Measurements from ENCODE around the gene TMEM154. TPM values are rescaled to one million over a fixed set of nuclear protein-coding genes. Genes with fewer than 3 reads are reported as not detected.
A peak's percentile ranks its signal among the peaks of the same experiment; 100 is the strongest.

TMEM154 gene
- total RNA-seq, 1 donor from 2014 or later, result 19.6 TPM

DNA sequence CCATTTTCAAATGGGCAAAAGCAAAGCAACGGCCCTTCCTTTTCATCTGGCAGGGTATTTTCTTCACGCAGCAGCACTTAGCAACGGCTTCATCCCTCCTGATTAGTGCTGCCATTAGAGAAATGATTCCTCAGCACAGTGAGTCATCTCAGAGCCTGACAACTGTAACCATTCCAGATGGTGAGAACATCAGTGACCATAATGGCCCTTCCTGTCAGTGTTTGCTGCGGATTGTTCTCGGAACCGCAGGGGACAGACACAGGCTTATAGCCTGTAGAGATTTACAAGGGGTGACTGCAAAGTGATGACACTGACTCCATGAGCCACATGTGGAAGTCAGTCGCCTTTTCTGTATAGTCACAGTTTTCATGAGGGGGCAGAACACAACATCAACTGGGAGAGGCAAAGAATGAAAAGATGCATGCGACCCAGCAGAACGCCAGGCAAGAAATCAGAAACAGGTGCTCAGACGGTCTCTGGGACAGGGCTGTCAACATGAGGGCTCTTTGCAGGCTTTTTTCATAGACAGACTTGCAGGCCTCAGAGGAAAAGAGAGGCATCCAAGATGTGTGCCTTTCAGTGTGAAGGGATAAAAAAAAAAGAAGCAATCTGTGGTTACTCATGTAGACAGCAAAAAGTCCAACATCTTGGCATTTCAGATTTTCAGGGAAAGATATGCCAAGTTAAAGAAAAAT lies 74.0 kb downstream of the TMEM154 start:
- H3K4me3 ChIP-seq, result no peak overlapping the region
- no peak overlapping the region for H3K27ac ChIP-seq
- no peaks in the 10 kb centered on the region for H3K36me3 ChIP-seq
- DNase-seq (no peak), ATAC-seq (no peak)
- no peaks in the 10 kb centered on the region for H3K9me3 ChIP-seq
- intact Hi-C loops (cut with DNase I), result no loop called here
- no peaks in the 10 kb centered on the region for H3K27me3 ChIP-seq (ENCODE audit: low read depth)
- no peaks in the 10 kb centered on the region for H3K4me1 ChIP-seq
- TF ChIP-seq, protein P1, sequence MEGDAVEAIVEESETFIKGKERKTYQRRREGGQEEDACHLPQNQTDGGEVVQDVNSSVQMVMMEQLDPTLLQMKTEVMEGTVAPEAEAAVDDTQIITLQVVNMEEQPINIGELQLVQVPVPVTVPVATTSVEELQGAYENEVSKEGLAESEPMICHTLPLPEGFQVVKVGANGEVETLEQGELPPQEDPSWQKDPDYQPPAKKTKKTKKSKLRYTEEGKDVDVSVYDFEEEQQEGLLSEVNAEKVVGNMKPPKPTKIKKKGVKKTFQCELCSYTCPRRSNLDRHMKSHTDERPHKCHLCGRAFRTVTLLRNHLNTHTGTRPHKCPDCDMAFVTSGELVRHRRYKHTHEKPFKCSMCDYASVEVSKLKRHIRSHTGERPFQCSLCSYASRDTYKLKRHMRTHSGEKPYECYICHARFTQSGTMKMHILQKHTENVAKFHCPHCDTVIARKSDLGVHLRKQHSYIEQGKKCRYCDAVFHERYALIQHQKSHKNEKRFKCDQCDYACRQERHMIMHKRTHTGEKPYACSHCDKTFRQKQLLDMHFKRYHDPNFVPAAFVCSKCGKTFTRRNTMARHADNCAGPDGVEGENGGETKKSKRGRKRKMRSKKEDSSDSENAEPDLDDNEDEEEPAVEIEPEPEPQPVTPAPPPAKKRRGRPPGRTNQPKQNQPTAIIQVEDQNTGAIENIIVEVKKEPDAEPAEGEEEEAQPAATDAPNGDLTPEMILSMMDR (IDR thresholded peaks at IDR 0.05), result no peak

DNA sequence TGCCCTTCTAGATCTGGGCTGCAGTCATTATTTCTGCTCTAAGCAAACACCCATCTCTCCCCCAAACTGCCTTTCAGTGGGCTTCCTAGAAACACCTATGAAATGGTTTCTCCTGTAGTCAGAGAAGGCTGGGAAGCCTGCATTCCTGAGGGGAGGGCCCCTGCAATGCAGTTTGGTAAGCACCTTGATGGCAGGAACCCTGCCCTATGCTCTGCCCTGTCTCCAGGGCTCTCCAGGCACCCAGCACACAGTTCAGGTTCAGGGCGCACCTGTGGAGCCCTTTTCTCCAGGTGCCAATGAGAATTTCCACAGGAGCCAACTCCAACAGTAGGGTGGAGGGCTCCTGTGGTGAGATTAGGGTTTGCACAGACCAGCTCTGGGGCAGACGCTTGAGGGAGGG lies 74.8 kb downstream of the TMEM154 start:
- Histone ChIP-seq H3K27ac (no peak overlapping the region), H3K4me3 (no peak overlapping the region), H3K9me3 (no peaks in the 10 kb centered on the region), H3K4me1 (no peaks in the 10 kb centered on the region), H3K27me3 (ENCODE audit: low read depth) (no peaks in the 10 kb centered on the region), H3K36me3 (no peaks in the 10 kb centered on the region)
- intact Hi-C loops (cut with DNase I), result no loop called here
- DNase-seq (no peak), ATAC-seq (peak in 1 of 2 donors; percentile 54)
- TF ChIP-seq, protein P1 (IDR thresholded peaks at IDR 0.05), result no peak

DNA sequence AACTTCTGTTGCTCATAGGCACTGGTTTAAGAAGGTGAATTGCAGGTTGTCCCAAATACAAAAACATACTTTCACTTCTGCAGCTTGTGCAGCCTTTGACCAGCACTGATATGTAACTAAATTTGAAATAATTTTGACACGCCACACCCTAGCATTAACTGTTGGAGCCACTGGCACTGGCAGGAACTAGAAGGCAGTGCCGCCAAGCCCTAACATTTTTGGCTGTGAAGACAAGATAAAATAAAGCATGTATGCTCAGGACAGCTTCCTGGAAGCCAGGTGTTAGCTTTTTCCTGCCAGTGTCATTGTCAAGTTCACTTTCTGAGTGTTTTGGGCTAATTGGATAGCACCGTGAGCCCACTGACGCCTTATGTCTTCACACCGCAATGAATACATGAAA lies 78.6 kb downstream of the TMEM154 start:
- Histone ChIP-seq H3K36me3 (no peaks in the 10 kb centered on the region), H3K9me3 (no peaks in the 10 kb centered on the region), H3K27ac (no peak overlapping the region), H3K4me1 (no peaks in the 10 kb centered on the region), H3K4me3 (no peak overlapping the region), H3K27me3 (ENCODE audit: low read depth) (no peaks in the 10 kb centered on the region)
- DNase-seq (no peak), ATAC-seq (no peak)
- TF ChIP-seq, protein P1 (IDR thresholded peaks at IDR 0.05), result no peak
- intact Hi-C loops (cut with DNase I), result no loop called here

DNA sequence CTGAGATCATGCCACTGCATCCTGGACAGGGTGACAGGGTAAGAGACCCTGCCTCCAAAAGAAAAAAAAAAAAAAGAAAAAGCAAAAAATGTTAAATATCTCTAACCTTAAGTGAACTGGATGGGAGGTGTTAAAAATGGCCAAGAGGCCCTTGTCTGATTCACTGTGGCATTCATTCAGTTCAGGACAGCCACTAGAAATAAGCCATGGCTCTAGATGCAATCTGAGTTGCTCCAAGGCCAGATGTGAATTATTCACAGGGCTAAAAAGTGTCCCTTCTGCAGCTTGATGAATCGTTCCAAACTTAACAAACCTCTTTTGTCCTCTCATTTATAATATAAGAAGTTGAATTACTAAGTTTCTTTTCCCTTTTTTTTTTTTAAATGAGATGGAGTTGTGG lies 80.2 kb downstream of the TMEM154 start:
- no peaks in the 10 kb centered on the region for H3K9me3 ChIP-seq
- H3K4me3 ChIP-seq, result no peak overlapping the region
- TF ChIP-seq, protein P1 (IDR thresholded peaks at IDR 0.05), result no peak
- DNase-seq (no peak), ATAC-seq (no peak)
- H3K4me1 ChIP-seq, result no peaks in the 10 kb centered on the region
- H3K36me3 ChIP-seq, result no peaks in the 10 kb centered on the region
- H3K27me3 ChIP-seq (ENCODE audit: low read depth), result no peaks in the 10 kb centered on the region
- no peak overlapping the region for H3K27ac ChIP-seq
- intact Hi-C loops (cut with DNase I), result no loop called here

DNA sequence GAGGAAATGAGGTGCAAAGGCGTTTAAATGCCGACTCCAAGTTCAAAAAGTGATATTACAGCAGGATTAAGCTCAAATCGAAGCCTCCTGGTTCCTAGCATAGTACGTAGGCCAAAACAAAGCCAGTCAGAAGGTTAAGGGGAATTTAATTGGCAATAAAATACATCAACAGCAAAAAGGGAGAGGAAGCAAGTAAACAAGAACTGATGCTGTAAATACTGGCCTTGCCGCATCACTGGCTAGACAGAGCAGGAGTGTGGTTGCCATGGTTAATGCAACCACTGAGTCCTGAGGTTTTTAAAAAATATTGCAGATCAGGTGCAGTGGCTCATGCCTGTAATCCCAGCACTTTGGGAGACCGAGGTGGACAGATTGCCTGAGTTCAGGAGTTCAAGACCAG lies 80.7 kb downstream of the TMEM154 start:
- Histone ChIP-seq H3K4me3 (no peak overlapping the region), H3K27me3 (ENCODE audit: low read depth) (no peaks in the 10 kb centered on the region), H3K4me1 (no peaks in the 10 kb centered on the region), H3K36me3 (no peaks in the 10 kb centered on the region), H3K27ac (no peak overlapping the region), H3K9me3 (no peaks in the 10 kb centered on the region)
- DNase-seq, result no peak
- no peak for ATAC-seq
- intact Hi-C loops (cut with DNase I), result no loop called here
- TF ChIP-seq, protein P1 (IDR thresholded peaks at IDR 0.05), result no peak
